ENCODE results near the gene MTM1. TPM values are rescaled to one million over a fixed set of nuclear protein-coding genes. Genes with fewer than 3 reads are reported as not detected.

MTM1 gene
- polyA plus RNA-seq, 2 of the 4 experiments (the other 2 are of a cell fraction): 8.5 to 9.0 TPM

- TF ChIP-seq ZNF302 (CRISPR knock-in tag; IDR thresholded peaks at IDR 0.05): no peak
- no peak for TF ChIP-seq FOSL2 (IDR thresholded peaks at IDR 0.05)
- peak; percentile 36; the same call in 1 of the 2 replicates for TF ChIP-seq FOSL2 (CRISPR knock-in tag; IDR thresholded peaks at IDR 0.05)
- no peak for TF ChIP-seq SMC3 (IDR thresholded peaks at IDR 0.05)
- TF ChIP-seq FOSB (CRISPR knock-in tag; IDR thresholded peaks at IDR 0.05): no peak
- TF ChIP-seq TFCP2L1 (CRISPR knock-in tag; IDR thresholded peaks at IDR 0.05): no peak
- TF ChIP-seq CBX8 (IDR thresholded peaks at IDR 0.05): no peak
- 0 out of 3 replicates have a peak, but pooled peaks cover 3% of the 10 kb centered on the region for H3K4me1 ChIP-seq
- ATAC-seq (peak; percentile 69 to 85), DNase-seq (ENCODE audit: low read depth in 1 of 2, low spot score in 1 of 2) (peak; percentile 33 to 34), FAIRE-seq (peak; percentile 18)
- H3K4me3 ChIP-seq: no peak overlapping the region
- no peaks in the 10 kb centered on the region for H3K9me3 ChIP-seq
- ChIA-PET CTCF (no interaction called here), POLR2A (no interaction called here)
- H3K27ac ChIP-seq: no peak overlapping the region
- WGBS (ENCODE audit: missing lambda C conversion rate): 63% methylated on average over 3 of the region's 3 CpGs
- H3K4me2 ChIP-seq: no peak overlapping the region
Measured at GRCh38 chrX:150635952-150636351, 67.5 kb downstream of the MTM1 start.

- Histone ChIP-seq H3K4me3 (no peak overlapping the region), H3K4me1 (no peaks in the 10 kb centered on the region), H3K27ac (no peak overlapping the region), H3K4me2 (no peak overlapping the region), H3K9me3 (no peaks in the 10 kb centered on the region)
- TF ChIP-seq REST (IDR thresholded peaks at IDR 0.05): no peak
- TF ChIP-seq CHD2 (IDR thresholded peaks at IDR 0.05; ENCODE audit: low read length, partially characterized antibody): no peak
- no peak for TF ChIP-seq ZSCAN20 (CRISPR knock-in tag; IDR thresholded peaks at IDR 0.05)
- no peak for TF ChIP-seq CHD4 (IDR thresholded peaks at IDR 0.05; ENCODE audit: borderline replicate concordance)
- no peak for TF ChIP-seq HOXB13 (CRISPR knock-in tag; IDR thresholded peaks at IDR 0.05; ENCODE audit: low read depth)
- TF ChIP-seq, protein P1, sequence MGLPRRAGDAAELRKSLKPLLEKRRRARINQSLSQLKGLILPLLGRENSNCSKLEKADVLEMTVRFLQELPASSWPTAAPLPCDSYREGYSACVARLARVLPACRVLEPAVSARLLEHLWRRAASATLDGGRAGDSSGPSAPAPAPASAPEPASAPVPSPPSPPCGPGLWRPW (IDR thresholded peaks at IDR 0.05): no peak
- no peak for TF ChIP-seq HDAC2 (IDR thresholded peaks at IDR 0.05)
- no peak for ATAC-seq
- ChIA-PET CTCF (interaction anchor here (1.0 to 2.1 kb wide), 2 partner anchors 41 to 277 kb away, joined by 3 to 5 read pairs; no protein-coding TSS in a partner anchor), POLR2A (no interaction called here)
- no peak for DNase-seq (ENCODE audit: low read depth in 1 of 2, low spot score in 1 of 2)
- peak; percentile 90 for FAIRE-seq
- WGBS (ENCODE audit: missing lambda C conversion rate): 83% methylated on average over 3 of the region's 3 CpGs
Measured at GRCh38 chrX:150642423-150642822, 74.0 kb downstream of the MTM1 start.

DNA sequence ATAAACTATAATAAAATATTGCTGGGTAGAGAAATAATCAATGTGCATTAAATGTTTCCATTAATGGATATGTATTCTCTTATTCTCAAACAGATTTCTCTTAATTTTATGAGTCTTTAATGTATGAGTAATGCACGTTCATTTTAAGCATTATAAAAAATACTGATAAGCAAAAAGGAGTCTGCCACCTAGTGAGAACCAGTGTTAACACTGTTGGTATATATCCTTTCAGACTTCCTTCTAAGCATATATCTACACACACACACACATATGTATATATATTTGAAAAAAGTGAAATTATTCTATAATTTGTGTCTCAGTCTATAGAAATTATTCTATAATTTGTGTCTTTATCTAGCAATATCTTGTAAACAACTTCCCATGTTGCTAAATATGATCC lies 74.8 kb downstream of the MTM1 start:
- CTCF ChIA-PET: interaction anchor here (0.7 to 1.0 kb wide), 2 partner anchors 278 to 695 kb away, joined by 3 read pairs; no protein-coding TSS in a partner anchor
- peak in 1 of 2 experiments; percentile 44; a peak in 1 of 6 replicates for ATAC-seq
- DNase-seq (ENCODE audit: low read depth in 1 of 2, low spot score in 1 of 2): no peak

More for the DNA sequence above, 74.8 kb downstream of the MTM1 start:
- POLR2A ChIA-PET: no interaction called here
- Histone ChIP-seq H3K4me2 (no peak overlapping the region), H3K27ac (no peak overlapping the region), H3K4me3 (no peak overlapping the region), H3K9me3 (no peaks in the 10 kb centered on the region), H3K4me1 (no peaks in the 10 kb centered on the region)
- TF ChIP-seq JUN (IDR thresholded peaks at IDR 0.05) (no peak), HOXB5 (CRISPR knock-in tag; IDR thresholded peaks at IDR 0.05) (no peak), MAFK (IDR thresholded peaks at IDR 0.05; ENCODE audit: partially characterized antibody) (no peak), EP300 (IDR thresholded peaks at IDR 0.05) (no peak), EHMT2 (IDR thresholded peaks at IDR 0.05; ENCODE audit: low read depth) (no peak), EHF (CRISPR knock-in tag; IDR thresholded peaks at IDR 0.05) (no peak), RNF2 (IDR thresholded peaks at IDR 0.05; ENCODE audit: borderline replicate concordance, low read depth) (no peak), TP53 (CRISPR knock-in tag; IDR thresholded peaks at IDR 0.05) (no peak), SMC3 (IDR thresholded peaks at IDR 0.05) (peak; percentile 23; the same call in 1 of the 3 replicates), KDM5A (IDR thresholded peaks at IDR 0.05) (no peak), RAD21 (conservative IDR thresholded peaks at IDR 0.05 in 1 of 2, IDR thresholded peaks at IDR 0.05 in 1 of 2) (peak in 1 of 2 experiments; percentile 5; a peak in 1 of 5 replicates), JUNB (IDR thresholded peaks at IDR 0.05) (no peak)
- TF ChIP-seq, protein P2, sequence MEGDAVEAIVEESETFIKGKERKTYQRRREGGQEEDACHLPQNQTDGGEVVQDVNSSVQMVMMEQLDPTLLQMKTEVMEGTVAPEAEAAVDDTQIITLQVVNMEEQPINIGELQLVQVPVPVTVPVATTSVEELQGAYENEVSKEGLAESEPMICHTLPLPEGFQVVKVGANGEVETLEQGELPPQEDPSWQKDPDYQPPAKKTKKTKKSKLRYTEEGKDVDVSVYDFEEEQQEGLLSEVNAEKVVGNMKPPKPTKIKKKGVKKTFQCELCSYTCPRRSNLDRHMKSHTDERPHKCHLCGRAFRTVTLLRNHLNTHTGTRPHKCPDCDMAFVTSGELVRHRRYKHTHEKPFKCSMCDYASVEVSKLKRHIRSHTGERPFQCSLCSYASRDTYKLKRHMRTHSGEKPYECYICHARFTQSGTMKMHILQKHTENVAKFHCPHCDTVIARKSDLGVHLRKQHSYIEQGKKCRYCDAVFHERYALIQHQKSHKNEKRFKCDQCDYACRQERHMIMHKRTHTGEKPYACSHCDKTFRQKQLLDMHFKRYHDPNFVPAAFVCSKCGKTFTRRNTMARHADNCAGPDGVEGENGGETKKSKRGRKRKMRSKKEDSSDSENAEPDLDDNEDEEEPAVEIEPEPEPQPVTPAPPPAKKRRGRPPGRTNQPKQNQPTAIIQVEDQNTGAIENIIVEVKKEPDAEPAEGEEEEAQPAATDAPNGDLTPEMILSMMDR (IDR thresholded peaks at IDR 0.05): peak; percentile 31; the same call in 2 of the 3 replicates
- TF ChIP-seq, protein P1 (IDR thresholded peaks at IDR 0.05): no peak
- no peak for FAIRE-seq
- WGBS (ENCODE audit: missing lambda C conversion rate): 55% methylated on average over 1 of the region's 1 CpG

Data from A549 (cell line).